NCI-H2029 treated with DMSO at 0.1 percent for 48 hours (cell line): ENCODE data around the gene SERPINA3.
"Not testable (repeated sequence)": the region's sequence is repeated elsewhere in the genome, so short reads cannot be mapped to it uniquely, and the experiment has no call there.

Source experiments
- DNase-seq: peaks from one replicate; lab custom pipeline; 2025; lab: John Stamatoyannopoulos, UW

The SERPINA3 gene

GRCh38 chr14:94584591-94585280 lies 27.5 kb upstream of the SERPINA3 start:
- no peak for DNase-seq

- DNase-seq, result no peak
Measured at GRCh38 chr14:94586635-94587034, 25.6 kb upstream of the SERPINA3 start.

DNA sequence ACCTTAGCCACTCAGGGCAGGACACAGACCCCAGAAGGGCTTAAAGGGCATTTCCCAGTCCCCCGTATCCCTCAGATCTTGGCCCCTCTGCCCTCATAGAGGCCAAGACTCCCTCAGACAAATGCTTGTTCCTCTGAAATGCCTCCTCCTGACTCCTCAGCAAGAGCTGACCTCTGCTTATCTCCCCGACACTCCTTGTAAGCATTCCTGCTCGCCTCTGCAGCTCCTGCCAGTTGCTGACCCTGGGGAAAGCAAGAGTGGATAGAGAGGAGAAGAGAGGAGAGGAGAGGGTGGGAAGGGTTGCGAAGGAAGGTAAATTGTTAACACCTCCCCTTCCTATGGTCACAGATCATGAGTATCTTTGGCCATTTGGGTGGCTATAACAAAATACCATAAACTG lies 23.9 kb upstream of the SERPINA3 start:
- DNase-seq, result no peak

DNA sequence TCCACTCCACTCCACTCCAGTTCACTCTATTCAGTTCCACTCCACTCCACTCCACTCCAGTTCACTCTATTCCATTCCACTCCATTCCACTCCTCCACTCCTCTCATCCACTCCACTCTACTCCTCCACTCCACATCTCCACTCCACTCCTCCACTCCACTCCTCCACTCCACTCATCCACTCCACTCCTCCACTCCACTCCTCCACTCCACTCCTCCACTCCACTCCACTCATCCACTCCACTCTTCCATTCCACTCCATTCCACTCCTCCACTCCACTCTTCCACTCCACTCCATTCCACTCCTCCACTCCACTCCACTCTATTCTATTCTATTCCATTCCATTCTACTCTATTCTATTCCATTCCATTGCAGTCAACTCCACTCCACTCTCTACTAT lies 21.1 kb upstream of the SERPINA3 start:
- no peak for DNase-seq

DNA sequence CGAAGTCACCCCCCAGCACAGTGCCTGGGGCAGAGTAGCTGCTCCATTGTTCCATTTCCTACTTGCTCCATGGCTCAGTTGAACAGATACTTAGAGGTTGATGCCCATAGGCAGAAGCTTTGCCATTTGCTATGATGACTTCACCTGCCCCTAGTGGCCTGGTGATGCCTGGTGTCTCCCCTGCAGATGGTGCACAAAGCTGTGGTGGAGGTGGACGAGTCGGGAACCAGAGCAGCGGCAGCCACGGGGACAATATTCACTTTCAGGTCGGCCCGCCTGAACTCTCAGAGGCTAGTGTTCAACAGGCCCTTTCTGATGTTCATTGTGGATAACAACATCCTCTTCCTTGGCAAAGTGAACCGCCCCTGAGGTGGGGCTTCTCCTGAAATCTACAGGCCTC lies 20.3 kb upstream of the SERPINA3 start:
- no peak for DNase-seq

GRCh38 chr14:94592457-94592856 lies 19.7 kb upstream of the SERPINA3 start:
- no peak for DNase-seq

DNA sequence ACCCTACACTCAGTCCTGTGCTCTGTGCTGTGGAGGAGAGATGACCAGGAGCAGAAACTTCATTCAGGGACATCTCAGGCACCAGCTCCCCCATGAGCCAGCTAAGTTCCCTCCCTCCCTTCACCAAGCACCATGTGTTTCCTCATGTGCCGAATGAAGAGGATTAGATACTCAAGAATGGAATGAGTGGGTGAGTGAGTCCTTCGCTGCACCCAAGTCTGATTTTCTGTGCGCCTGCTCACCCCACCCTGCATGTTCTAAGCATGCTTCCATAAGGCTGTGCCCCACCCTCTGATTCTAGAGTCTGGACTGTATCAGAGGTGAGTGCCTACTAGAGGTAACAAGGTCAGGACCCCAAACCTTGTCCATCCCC lies 18.8 kb upstream of the SERPINA3 start:
- DNase-seq, result no peak

GRCh38 chr14:94593749-94594431 lies 18.3 kb upstream of the SERPINA3 start:
- DNase-seq, result no peak

GRCh38 chr14:94594441-94594840 lies 17.8 kb upstream of the SERPINA3 start:
- DNase-seq, result no peak

GRCh38 chr14:94595912-94596311 lies 16.3 kb upstream of the SERPINA3 start:
- DNase-seq, result no peak

- DNase-seq, result no peak
Measured at GRCh38 chr14:94596361-94596760, 15.8 kb upstream of the SERPINA3 start.

DNA sequence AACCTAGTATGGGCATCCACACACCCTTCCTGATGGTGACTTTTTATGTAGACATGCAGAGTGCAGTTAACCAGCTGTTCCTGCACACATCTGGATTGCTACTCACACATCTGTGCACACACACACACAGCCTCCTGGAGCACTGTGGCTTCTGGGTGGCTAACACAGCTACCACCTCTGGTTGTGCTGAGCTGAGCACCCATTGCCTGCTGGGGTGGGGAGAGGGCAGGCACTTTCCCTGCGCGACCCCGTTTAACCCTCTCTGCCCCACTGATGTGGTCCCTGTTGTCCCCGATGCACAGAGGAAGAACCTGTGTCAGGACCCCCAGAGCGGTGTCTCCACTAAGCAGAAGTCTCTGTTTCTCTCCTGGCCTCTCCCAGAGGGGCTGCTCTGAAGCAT lies 14.4 kb upstream of the SERPINA3 start:
- DNase-seq, result no peak

- DNase-seq, result no peak
Measured at GRCh38 chr14:94598506-94598815, 13.7 kb upstream of the SERPINA3 start.

DNA sequence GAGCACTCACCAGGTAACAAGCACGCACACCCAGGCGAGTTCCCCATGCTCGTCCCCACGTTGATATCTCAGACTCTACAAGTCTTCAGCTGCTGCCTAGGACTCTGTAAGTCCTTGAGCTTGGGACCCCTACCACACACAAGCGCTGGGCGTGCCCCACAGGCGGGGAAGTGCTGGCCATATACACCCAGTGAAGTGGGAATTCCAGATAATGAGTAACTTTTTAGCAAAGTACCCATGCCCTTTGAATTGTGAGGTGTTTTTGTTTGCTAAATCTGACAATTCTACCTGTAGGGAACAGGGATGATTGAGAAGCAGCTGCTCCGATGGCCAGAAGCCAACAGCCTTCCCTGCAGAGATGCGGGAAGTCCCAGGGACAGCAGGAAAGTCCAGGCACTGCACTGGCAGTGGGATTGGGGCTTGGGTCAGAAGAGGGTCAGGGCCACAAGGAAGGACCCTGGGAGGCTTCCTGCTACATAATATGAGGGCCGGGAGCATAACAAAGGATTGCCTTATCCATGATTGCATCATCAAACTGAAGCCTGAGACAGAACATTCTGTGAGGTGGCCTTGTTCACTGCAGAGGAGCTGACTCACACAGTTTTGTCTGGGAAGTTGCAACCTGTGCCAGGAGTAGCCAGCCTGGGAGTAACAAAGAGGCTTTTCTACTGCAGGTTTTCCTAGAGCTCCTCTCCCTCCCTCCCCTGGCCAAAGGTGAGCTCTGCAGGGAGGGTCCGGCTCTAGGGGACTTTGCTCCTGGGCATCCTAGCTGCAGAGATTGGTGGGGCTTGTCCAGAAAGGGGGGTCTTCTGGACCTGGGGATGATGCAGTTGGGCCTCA lies 13.2 kb upstream of the SERPINA3 start:
- DNase-seq, result no peak

DNA sequence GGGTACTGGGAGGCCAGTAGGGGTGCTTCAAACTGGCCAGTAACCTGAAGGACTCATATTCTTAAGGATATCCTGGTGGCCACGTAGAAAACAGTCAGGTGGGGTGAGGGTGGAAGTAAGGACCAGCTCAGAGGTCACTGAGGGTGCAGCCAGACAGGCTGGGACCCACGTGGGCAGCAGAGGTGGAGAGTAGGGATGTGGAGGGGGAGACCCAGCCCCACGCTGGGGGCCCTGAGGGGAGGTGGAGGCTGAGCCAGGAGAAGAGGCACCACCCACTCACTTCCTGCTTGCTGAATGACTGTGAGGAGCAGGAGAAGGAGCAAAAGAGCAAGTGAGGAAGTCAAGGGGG lies 12.6 kb upstream of the SERPINA3 start:
- DNase-seq, result no peak

- no peak for DNase-seq
Measured at GRCh38 chr14:94600148-94600545, 12.0 kb upstream of the SERPINA3 start.

DNA sequence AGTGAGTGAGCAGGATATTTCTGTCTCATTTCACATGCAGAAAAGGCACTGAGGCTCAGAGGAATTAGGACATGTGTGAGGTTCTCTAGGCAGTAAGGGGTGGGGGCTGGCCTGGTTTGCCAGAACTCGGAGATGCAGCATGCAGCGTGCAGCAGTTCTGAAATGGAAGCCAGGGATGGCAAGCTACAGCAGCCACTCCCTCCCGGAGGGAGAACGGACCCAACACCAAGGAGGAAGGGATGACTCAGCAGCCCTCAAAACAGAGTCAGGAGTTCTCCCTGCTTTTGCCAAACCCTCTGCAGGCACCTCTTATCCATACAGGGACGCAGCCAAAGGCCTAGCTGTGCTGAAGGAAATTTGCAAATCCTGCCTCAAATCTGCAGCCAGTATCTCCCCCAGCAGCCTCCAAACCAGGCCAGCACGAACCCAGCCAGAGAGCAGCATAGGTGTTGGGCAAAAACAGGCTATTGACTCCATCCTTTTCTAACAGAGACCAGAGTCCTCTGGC lies 10.3 kb upstream of the SERPINA3 start:
- no peak for DNase-seq

DNA sequence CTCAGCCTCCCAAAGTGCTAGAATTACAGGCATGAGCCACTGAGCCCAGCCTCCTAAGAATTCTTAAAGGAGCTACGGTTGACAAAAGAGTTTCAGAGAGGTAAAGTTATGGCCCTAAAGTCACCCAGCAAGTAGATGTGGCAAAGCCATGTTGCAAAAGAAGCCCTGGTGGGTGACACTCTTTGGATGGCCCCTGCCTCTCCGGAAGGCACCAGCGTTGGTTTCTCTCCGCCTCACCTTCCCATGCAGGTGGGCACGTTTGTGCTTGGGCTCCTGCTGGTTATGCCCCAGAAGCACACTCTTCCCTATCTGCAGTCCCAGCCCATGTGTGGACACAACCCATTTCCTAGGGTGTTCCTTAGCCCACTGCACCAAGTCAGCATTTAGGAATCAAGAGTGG lies 9.5 kb upstream of the SERPINA3 start:
- no peak for DNase-seq

- no peak for DNase-seq
Measured at GRCh38 chr14:94605361-94605760, 6.8 kb upstream of the SERPINA3 start.

DNA sequence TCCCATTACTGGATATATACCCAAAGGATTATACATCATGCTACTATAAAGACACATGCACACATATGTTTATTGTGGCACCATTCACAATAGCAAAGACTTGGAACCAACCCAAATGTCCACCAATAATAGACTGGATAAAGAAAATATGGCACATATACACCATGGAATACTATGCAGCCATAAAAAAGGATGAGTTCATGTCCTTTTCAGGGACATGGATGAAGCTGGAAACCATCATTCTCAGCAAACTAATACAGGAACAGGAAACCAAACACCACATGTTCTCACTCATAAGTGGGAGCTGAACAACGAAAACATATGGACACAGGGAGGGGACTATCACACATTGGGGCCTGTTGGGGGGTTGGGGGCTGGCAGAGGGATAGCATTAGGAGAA lies 3.2 kb upstream of the SERPINA3 start:
- DNase-seq, result not testable (repeated sequence)

DNA sequence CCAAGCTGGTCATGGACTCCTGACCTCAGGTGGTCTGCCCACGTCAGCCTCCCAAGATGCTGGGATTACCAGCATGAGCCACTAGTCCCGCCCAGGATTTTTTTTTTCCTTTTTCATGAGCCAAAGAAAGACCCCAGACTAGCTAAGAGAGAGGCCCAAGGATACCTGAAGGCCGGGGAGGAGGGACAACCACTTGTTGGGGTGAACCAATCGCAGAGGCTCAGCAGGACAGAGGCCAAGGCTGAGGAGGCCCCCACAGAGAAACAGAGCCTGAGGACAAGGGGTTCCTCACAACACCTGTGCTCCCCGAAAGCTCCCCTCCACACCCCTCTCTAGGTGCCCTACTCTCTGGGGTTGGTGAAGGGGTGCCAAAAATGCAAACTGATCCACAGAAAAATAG lies 1.0 kb upstream of the SERPINA3 start:
- no peak for DNase-seq

- DNase-seq, result no peak
Measured at GRCh38 chr14:94612580-94613554, 676 bp downstream of the SERPINA3 start.
